K562 (cell line): ENCODE results near the gene NR6A1. TPM values are rescaled to one million over a fixed set of nuclear protein-coding genes. Genes with fewer than 3 reads are reported as not detected.

Source experiments
- NCOR1 ChIP-seq: fragments of 450-650 bp; IDR thresholded peaks from 2 replicates; pipeline ENCODE4 v1.6.1; 2016; ENCODE audit warnings: mild to moderate bottlenecking, moderate library complexity
- REST ChIP-seq, 2 experiments: fragments of 450-650 bp; formaldehyde crosslinking in 1 of 2; IDR thresholded peaks; 2 replicates each; pipeline versions ENCODE4 v1.4.0 to v1.6.1; 2014 to 2020; ENCODE audit warnings: mild to moderate bottlenecking in 2 of 2, borderline replicate concordance in 1 of 2, low read depth in 1 of 2
- polyA plus RNA-seq, 8 experiments: library from polyadenylated mRNA; depleted of rRNA in 4 of 8; stranded (reverse) in 5 of 8; unstranded in 3 of 8; fragments of >200 nt; fragmentation: Nextera tagmentation in 2 of 8; fragmentation: Illumina TruSeq in 1 of 8; extraction: Ambion mirVana in 2 of 8; extraction: Trizol in 1 of 8; gene quantifications; 2 replicates each; pipeline versions ENCODE4 v1.2.1 to v1.2.3, GENCODE V29; 2011 to 2014; ENCODE audit warnings: inconsistent platforms in 1 of 8, missing spikeins in 1 of 8
- total RNA-seq, 7 experiments: library from RNA; depleted of rRNA in 6 of 7; stranded (reverse); fragments of >200 nt in 6 of 7; fragmentation: Illumina TruSeq in 2 of 7; extraction: Trizol in 2 of 7; gene quantifications; 2 replicates each; pipeline versions ENCODE4 v1.2.1 to v1.2.3, GENCODE V29; 2011 to 2021; ENCODE audit warnings: low replicate concordance in 1 of 7

NR6A1 gene
- total and polyA plus RNA-seq, 9 of the 15 experiments (the other 6 are each of a cell fraction or from before 2014, with no cell fraction given), result 9.7 to 55.4 (median 28.3) TPM

DNA sequence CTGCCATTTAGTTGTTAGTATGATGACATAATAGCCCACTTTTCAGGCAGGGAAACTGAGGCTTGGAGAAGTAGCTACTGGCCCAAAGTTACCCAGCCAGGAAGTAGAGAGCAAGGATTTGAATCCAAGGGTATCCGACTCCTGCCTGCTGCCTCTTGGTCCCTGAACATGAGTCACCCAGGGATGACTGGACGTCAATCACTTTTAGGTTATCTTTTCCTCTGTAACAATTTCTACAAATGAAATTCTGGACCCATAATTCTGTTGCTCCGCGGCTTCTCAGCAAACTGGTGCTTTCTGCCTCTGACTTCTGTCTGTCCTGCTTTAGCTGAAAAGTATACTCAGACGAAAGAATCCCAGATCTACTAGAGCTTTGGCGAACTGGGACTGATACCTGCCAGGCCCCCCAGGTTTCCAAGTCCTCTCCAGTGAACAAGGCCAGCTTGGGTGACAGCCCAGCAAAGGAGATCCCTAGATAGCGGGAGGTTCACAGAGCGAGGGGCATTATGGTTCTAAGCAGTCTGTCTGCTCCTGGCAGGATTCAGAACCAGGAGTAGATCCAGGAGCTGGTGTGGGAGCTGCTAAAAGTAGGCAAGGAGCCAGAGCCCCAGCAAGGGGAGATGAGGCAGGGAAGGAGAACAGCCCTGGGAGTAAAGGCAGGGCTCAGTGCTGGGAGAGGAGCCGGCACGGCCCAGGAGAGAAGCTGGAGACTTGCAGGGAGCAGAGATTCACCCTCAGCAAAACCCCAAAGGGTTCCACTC lies 26.4 kb upstream of the NR6A1 start (continued):
- TF ChIP-seq REST (IDR thresholded peaks at IDR 0.05; ENCODE audit: borderline replicate concordance) (no peak), REST (CRISPR knock-in tag; IDR thresholded peaks at IDR 0.05; ENCODE audit: low read depth) (no peak), NCOR1 (no peak)
